ENCODE results near the gene NRG2. TPM values are rescaled to one million over a fixed set of nuclear protein-coding genes. Genes with fewer than 3 reads are reported as not detected.

NRG2 gene
- total and polyA plus RNA-seq, 2 of the 8 experiments (the other 6 are each of a cell fraction or from before 2014, with no cell fraction given) = 0.27 to 0.54 TPM

DNA sequence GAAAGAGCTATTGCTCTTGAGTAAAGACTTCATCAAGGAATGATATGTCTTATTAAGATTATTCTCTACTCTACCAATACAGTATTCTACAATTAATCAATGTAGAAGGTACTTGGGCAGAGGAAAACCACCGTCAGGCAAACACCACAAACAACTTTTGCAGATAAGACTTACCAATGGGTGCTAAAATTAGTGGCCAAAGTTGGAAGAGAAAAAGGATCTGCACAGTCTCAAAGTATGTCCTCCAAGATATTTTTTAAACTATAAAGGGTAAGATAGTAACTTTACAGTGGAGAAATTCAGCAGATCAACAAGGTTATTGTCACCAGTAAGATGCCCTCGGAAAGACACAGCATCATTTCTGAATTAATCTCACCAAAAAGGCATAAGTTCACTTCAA is 38.9 kb downstream of the NRG2 start (continued):
- TF ChIP-seq, protein P1, sequence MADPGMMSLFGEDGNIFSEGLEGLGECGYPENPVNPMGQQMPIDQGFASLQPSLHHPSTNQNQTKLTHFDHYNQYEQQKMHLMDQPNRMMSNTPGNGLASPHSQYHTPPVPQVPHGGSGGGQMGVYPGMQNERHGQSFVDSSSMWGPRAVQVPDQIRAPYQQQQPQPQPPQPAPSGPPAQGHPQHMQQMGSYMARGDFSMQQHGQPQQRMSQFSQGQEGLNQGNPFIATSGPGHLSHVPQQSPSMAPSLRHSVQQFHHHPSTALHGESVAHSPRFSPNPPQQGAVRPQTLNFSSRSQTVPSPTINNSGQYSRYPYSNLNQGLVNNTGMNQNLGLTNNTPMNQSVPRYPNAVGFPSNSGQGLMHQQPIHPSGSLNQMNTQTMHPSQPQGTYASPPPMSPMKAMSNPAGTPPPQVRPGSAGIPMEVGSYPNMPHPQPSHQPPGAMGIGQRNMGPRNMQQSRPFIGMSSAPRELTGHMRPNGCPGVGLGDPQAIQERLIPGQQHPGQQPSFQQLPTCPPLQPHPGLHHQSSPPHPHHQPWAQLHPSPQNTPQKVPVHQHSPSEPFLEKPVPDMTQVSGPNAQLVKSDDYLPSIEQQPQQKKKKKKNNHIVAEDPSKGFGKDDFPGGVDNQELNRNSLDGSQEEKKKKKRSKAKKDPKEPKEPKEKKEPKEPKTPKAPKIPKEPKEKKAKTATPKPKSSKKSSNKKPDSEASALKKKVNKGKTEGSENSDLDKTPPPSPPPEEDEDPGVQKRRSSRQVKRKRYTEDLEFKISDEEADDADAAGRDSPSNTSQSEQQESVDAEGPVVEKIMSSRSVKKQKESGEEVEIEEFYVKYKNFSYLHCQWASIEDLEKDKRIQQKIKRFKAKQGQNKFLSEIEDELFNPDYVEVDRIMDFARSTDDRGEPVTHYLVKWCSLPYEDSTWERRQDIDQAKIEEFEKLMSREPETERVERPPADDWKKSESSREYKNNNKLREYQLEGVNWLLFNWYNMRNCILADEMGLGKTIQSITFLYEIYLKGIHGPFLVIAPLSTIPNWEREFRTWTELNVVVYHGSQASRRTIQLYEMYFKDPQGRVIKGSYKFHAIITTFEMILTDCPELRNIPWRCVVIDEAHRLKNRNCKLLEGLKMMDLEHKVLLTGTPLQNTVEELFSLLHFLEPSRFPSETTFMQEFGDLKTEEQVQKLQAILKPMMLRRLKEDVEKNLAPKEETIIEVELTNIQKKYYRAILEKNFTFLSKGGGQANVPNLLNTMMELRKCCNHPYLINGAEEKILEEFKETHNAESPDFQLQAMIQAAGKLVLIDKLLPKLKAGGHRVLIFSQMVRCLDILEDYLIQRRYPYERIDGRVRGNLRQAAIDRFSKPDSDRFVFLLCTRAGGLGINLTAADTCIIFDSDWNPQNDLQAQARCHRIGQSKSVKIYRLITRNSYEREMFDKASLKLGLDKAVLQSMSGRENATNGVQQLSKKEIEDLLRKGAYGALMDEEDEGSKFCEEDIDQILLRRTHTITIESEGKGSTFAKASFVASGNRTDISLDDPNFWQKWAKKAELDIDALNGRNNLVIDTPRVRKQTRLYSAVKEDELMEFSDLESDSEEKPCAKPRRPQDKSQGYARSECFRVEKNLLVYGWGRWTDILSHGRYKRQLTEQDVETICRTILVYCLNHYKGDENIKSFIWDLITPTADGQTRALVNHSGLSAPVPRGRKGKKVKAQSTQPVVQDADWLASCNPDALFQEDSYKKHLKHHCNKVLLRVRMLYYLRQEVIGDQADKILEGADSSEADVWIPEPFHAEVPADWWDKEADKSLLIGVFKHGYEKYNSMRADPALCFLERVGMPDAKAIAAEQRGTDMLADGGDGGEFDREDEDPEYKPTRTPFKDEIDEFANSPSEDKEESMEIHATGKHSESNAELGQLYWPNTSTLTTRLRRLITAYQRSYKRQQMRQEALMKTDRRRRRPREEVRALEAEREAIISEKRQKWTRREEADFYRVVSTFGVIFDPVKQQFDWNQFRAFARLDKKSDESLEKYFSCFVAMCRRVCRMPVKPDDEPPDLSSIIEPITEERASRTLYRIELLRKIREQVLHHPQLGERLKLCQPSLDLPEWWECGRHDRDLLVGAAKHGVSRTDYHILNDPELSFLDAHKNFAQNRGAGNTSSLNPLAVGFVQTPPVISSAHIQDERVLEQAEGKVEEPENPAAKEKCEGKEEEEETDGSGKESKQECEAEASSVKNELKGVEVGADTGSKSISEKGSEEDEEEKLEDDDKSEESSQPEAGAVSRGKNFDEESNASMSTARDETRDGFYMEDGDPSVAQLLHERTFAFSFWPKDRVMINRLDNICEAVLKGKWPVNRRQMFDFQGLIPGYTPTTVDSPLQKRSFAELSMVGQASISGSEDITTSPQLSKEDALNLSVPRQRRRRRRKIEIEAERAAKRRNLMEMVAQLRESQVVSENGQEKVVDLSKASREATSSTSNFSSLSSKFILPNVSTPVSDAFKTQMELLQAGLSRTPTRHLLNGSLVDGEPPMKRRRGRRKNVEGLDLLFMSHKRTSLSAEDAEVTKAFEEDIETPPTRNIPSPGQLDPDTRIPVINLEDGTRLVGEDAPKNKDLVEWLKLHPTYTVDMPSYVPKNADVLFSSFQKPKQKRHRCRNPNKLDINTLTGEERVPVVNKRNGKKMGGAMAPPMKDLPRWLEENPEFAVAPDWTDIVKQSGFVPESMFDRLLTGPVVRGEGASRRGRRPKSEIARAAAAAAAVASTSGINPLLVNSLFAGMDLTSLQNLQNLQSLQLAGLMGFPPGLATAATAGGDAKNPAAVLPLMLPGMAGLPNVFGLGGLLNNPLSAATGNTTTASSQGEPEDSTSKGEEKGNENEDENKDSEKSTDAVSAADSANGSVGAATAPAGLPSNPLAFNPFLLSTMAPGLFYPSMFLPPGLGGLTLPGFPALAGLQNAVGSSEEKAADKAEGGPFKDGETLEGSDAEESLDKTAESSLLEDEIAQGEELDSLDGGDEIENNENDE (IDR thresholded peaks at IDR 0.05; ENCODE audit: insufficient replicate concordance, low read length) = no peak
- TF ChIP-seq SP4 (IDR thresholded peaks at IDR 0.05; ENCODE audit: low read length) = no peak
- TF ChIP-seq GTF2F1 (IDR thresholded peaks at IDR 0.05; ENCODE audit: borderline replicate concordance, low read depth, low read length) = no peak
- no peak for TF ChIP-seq TAF1 (IDR thresholded peaks at IDR 0.05; ENCODE audit: low read depth, low read length)
- TF ChIP-seq ZNF274 (IDR thresholded peaks at IDR 0.05; ENCODE audit: borderline replicate concordance, extremely low read depth, low read length) = no peak

Data from H1 (cell line).